Stimulated activated CD4-positive, alpha-beta T cell treated with anti-CD3 and anti-CD28 coated beads, Interleukin-4, amount 100 ng/mL, for 4 hours (primary cell): Measurements from ENCODE around the gene TAAR5.
"Not testable (repeated sequence)": the region's sequence is repeated elsewhere in the genome, so short reads cannot be mapped to it uniquely, and the experiment has no call there.

Experiments used
- DNase-seq, 2 experiments: peaks; one replicate each; pipeline ENCODE4 v3.0.0-alpha.2; 2020

Gene TAAR5

GRCh38 chr6:132569170-132569569 is 20.4 kb downstream of the TAAR5 start:
- no peak for DNase-seq

GRCh38 chr6:132568611-132569010 is 20.9 kb downstream of the TAAR5 start:
- no peak for DNase-seq

- no peak for DNase-seq
Measured at GRCh38 chr6:132567566-132567965, 22.0 kb downstream of the TAAR5 start.

GRCh38 chr6:132566404-132566803 is 23.1 kb downstream of the TAAR5 start:
- no peak for DNase-seq

- not testable (repeated sequence) for DNase-seq
Measured at GRCh38 chr6:132560087-132560486, 29.5 kb downstream of the TAAR5 start.

- no peak for DNase-seq
Measured at GRCh38 chr6:132552372-132552771, 37.2 kb downstream of the TAAR5 start, which contains the start of gene TAAR8. TAAR8 (plus strand) TSS chr6:132552672; CDS start chr6:132552693, 21 bp downstream.

- DNase-seq: no peak
Measured at GRCh38 chr6:132551214-132551613, 38.3 kb downstream of the TAAR5 start.

- no peak for DNase-seq
Measured at GRCh38 chr6:132548746-132549463, 40.6 kb downstream of the TAAR5 start.

GRCh38 chr6:132544826-132545225 is 44.7 kb downstream of the TAAR5 start:
- DNase-seq: no peak
